ENCODE measurements around the gene GIGYF2.

DNA sequence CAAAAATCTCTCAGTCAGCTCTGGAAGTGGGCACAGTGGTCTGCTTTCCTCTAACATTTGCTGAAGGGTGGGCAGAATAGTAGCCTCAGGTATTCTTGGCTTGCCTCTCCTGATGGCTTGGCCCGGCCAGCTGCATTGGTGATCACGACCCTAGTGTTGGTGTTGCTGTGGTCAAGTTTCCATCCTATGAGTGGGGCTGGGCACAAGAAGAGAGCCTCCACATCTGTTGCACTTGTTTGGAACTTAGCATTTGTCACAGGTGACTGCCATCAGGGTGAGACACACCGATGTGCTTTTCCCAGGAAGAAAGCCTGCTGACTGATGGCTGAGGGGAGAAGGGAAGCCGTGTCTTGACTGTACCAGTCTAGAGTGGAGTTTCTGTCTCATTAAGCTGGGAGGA lies 139.8 kb downstream of the GIGYF2 start:
- TF ChIP-seq CTCF (IDR thresholded peaks at IDR 0.05; ENCODE audit: borderline replicate concordance, extremely low read depth, low read length, poor library complexity, severe bottlenecking) (no peak), EZH2 (IDR thresholded peaks at IDR 0.05; ENCODE audit: borderline replicate concordance, low read depth, low read length, severe bottlenecking) (no peak)
